ENCODE data around the gene WWP2.

DNA sequence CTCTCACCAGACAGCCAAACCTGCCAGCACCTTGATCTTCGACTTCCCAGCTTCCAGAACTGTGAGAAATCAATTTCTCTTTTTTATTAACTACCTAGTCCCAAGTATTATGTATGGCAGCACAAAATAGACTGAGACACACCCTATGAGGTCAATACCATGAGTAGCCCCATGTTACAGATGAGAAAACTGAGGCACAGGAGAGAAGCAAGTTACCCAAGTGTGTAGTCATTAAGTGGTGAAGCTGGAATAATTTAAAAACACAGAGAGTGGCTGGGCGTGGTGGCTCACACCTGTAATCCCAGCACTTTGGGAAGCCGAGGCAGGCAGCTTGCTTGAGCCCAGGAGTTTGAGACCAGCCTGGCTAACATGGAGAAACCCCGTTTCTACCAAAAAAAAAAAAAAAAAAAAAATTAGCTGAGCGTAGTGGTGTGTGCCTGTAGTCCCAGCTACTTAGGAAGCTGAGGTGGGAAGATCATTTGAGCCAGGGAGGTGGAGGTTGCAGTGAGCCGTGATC is 40.6 kb upstream of the WWP2 start:
- TF ChIP-seq, protein P1, sequence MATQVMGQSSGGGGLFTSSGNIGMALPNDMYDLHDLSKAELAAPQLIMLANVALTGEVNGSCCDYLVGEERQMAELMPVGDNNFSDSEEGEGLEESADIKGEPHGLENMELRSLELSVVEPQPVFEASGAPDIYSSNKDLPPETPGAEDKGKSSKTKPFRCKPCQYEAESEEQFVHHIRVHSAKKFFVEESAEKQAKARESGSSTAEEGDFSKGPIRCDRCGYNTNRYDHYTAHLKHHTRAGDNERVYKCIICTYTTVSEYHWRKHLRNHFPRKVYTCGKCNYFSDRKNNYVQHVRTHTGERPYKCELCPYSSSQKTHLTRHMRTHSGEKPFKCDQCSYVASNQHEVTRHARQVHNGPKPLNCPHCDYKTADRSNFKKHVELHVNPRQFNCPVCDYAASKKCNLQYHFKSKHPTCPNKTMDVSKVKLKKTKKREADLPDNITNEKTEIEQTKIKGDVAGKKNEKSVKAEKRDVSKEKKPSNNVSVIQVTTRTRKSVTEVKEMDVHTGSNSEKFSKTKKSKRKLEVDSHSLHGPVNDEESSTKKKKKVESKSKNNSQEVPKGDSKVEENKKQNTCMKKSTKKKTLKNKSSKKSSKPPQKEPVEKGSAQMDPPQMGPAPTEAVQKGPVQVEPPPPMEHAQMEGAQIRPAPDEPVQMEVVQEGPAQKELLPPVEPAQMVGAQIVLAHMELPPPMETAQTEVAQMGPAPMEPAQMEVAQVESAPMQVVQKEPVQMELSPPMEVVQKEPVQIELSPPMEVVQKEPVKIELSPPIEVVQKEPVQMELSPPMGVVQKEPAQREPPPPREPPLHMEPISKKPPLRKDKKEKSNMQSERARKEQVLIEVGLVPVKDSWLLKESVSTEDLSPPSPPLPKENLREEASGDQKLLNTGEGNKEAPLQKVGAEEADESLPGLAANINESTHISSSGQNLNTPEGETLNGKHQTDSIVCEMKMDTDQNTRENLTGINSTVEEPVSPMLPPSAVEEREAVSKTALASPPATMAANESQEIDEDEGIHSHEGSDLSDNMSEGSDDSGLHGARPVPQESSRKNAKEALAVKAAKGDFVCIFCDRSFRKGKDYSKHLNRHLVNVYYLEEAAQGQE (IDR thresholded peaks at IDR 0.05; ENCODE audit: insufficient read depth in 1 of 2, low read depth in 2 of 2, low read length in 2 of 2), result no peak
- TF ChIP-seq POLR2AphosphoS5 (IDR thresholded peaks at IDR 0.05; ENCODE audit: low read depth, low read length) (no peak), TAF1 (IDR thresholded peaks at IDR 0.05; ENCODE audit: borderline replicate concordance, insufficient read depth, low read length) (no peak), FOXP2 (optimal IDR thresholded peaks at IDR 0.05; ENCODE audit: borderline replicate concordance, extremely low read depth, extremely low read length, insufficient read depth) (no peak)

Measured in PFSK-1 (cell line).